ENCODE measurements around the gene PNPLA6.

Gene PNPLA6

GRCh38 chr19:7602935-7603497 is 67.5 kb downstream of the PNPLA6 start:
- no peak for DNase-seq (ENCODE audit: low read depth)

- no peak for DNase-seq (ENCODE audit: low read depth)
Observed at GRCh38 chr19:7603919-7604318, 68.4 kb downstream of the PNPLA6 start.

- no peak for DNase-seq (ENCODE audit: low read depth)
Observed at GRCh38 chr19:7605490-7606222, 70.1 kb downstream of the PNPLA6 start.

GRCh38 chr19:7606289-7606688 is 70.8 kb downstream of the PNPLA6 start:
- DNase-seq (ENCODE audit: low read depth), result no peak

- no peak for DNase-seq (ENCODE audit: low read depth)
Observed at GRCh38 chr19:7607212-7607873, 71.8 kb downstream of the PNPLA6 start.

- DNase-seq (ENCODE audit: low read depth), result no peak
Observed at GRCh38 chr19:7607874-7608560, 72.5 kb downstream of the PNPLA6 start.

GRCh38 chr19:7610491-7611240 is 75.1 kb downstream of the PNPLA6 start:
- DNase-seq (ENCODE audit: low read depth), result no peak

Data from stimulated activated CD8-positive, alpha-beta memory T cell treated with anti-CD3 and anti-CD28 coated beads, Interleukin-4, amount 100 ng/mL, for 24 hours (primary cell).